ENCODE data around the gene TOM1L2.

DNA sequence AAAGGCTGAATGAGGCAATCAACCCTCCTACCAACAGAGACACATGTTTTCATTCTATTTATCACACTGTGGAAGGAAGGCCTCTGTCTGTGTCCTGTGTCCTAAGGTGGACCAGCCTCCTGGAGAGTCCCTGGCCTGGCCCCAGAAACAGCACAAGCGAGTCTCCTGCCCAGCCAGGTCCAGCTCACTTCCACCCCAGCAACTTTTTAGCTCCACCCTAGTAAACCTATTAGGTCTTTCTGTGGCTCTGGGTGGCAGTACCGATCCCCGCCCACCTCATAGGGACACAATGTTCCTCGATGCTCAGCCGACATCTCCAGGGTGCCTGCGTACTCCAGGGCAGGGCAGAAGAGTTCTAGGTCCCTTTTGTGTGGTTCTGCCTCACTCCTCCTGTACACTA lies 11.2 kb upstream of the TOM1L2 start:
- peak in 2 of 3 donors; percentile 57 to 73 for TF ChIP-seq POLR2AphosphoS5 (IDR thresholded peaks at IDR 0.05)
- TF ChIP-seq, protein P1, sequence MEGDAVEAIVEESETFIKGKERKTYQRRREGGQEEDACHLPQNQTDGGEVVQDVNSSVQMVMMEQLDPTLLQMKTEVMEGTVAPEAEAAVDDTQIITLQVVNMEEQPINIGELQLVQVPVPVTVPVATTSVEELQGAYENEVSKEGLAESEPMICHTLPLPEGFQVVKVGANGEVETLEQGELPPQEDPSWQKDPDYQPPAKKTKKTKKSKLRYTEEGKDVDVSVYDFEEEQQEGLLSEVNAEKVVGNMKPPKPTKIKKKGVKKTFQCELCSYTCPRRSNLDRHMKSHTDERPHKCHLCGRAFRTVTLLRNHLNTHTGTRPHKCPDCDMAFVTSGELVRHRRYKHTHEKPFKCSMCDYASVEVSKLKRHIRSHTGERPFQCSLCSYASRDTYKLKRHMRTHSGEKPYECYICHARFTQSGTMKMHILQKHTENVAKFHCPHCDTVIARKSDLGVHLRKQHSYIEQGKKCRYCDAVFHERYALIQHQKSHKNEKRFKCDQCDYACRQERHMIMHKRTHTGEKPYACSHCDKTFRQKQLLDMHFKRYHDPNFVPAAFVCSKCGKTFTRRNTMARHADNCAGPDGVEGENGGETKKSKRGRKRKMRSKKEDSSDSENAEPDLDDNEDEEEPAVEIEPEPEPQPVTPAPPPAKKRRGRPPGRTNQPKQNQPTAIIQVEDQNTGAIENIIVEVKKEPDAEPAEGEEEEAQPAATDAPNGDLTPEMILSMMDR (IDR thresholded peaks at IDR 0.05): no peak
- no peak for TF ChIP-seq POLR2A (IDR thresholded peaks at IDR 0.05)
- no peak for TF ChIP-seq EP300 (IDR thresholded peaks at IDR 0.05)

Measured in stomach (tissue), 4 donors.